Inflammatory macrophage (primary cell): ENCODE results near the gene CLEC4A.
"Not testable (repeated sequence)": the region's sequence is repeated elsewhere in the genome, so short reads cannot be mapped to it uniquely, and the experiment has no call there.

Experiments
- DNase-seq, 2 donors: peaks; one replicate each; pipeline ENCODE4 v3.0.0-alpha.2; 2020 to 2022
- total RNA-seq, 18 experiments: gene quantifications; one replicate each; lab custom pipeline; 2026; ENCODE audit warnings: mixed read lengths in 6 of 18, inconsistent platforms in 2 of 18; lab: John Stamatoyannopoulos, UW

The CLEC4A gene
- 0.62 to 8.5 (median 2.7) reads per million in 18 experiments for total RNA-seq

DNA sequence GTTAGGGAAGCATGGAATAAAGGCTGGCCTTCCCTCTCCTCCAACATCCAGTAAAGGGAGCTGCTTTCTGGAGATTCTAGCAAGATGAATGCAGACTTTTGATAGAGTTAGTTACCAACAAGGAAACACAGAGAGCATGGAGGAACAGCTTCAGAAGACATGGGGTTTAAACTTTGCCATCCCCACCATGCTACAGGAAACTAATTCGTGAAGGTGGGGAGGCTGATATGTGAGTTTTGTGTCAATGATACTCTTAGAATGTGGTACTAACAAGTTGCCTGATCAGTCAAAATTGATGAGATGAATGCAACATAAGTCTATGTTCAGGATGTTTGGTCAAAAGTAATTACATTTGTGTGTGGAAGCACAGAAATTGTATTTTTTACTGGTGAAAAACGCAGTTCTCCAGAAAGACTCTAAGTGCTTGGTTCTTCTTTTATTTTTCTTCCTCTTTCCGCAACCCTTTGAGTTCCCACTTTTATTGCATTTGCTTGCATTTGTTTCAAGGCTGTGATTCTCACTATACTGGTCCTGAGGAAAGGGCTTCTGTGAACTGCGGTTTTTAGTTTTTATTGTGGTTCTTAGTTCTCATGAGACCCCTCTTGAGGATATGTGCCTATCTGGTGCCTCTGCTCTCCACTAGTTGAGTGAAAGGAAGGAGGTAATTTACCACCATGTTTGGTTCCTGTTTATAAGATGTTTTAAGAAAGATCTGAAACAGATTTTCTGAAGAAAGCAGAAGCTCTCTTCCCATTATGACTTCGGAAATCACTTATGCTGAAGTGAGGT, at the start of gene CLEC4A:
TSS of gene CLEC4A (plus strand) at position 494 of the 789 bp plus-strand sequence. CDS start at position 756, 262 bp downstream.
- peak; percentile 44 to 80 for DNase-seq

DNA sequence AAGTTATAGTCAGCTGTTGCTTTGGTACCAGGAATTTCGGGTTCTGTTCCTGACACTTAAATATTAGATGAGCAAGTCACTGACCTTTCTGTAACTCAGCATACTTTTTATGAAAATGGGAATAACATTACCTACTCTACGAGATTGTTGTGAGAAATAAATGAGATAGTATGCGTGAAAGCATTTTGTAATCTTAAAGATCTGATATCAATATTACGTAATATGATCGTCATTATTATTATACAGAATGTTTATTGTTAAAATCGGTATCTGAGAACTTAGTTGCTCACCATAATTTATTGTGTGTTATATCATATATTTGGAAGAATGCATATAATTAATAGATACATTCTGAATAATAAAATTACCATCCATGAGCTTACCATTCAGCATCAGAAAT, 47.5 kb upstream of the CLEC4A start:
- no peak for DNase-seq

GRCh38 chr12:8076366-8076765, 47.1 kb upstream of the CLEC4A start:
- DNase-seq, result peak; percentile 67 to 88

DNA sequence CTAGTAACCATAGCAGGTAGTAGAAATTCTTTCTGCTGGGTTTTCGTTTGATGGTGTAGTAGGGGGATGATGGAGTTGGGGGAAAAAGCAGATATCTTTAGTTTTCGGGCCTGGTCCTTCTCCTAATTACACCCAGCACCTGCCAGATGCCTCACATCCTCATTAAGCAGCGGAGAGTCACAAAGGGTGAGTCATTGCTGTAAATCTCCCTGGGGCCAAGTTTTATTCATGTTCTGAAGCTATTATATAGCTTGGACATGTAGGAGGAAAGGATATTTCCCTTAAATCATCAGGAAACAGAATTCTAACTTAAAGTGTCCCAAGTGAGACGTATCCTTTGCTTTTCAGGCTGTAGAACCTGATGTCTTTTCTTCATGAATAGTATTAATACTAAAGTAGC, 46.2 kb upstream of the CLEC4A start:
- peak in 1 of 2 donors; percentile 37 for DNase-seq

DNA sequence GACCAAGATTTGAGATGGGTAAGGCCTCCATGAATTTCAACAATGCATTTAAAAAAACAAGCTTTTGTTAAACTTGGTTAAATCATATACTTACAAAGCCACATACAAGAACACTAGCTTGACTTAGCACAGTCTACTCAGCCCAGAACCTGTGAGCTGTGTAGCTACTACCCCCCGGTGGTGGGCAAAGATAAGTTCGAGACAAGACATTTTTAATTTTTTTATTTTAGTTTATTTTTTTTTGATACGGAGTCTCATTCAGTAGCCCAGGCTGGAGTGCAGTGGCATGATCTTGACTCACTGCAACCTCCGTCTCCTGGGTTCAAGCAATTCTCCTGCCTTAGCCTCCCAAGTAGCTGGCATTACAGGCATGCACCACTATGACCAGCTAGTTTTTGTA, 45.0 kb upstream of the CLEC4A start:
- peak; percentile 55 to 72 for DNase-seq

DNA sequence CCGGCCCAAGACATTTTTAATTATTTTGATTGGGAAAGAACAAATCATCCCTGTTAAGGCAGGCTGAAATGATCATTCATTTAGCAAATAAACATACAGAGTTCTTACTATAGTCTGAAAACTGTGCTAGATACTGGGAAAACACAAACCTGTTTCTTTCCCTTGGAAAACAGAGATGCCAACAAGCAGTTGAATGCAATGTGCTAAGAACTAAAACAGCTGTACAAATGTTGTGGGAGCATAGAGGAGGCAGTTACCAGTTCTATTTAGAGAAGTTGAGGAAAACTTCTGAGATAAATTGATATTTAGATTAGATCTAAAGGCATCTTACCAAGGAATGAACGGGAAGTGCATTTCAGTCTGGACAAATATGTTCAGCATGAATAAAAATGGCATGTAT, 44.5 kb upstream of the CLEC4A start:
- DNase-seq, result no peak

GRCh38 chr12:8080120-8080519, 43.3 kb upstream of the CLEC4A start:
- DNase-seq, result peak; percentile 58 to 78

DNA sequence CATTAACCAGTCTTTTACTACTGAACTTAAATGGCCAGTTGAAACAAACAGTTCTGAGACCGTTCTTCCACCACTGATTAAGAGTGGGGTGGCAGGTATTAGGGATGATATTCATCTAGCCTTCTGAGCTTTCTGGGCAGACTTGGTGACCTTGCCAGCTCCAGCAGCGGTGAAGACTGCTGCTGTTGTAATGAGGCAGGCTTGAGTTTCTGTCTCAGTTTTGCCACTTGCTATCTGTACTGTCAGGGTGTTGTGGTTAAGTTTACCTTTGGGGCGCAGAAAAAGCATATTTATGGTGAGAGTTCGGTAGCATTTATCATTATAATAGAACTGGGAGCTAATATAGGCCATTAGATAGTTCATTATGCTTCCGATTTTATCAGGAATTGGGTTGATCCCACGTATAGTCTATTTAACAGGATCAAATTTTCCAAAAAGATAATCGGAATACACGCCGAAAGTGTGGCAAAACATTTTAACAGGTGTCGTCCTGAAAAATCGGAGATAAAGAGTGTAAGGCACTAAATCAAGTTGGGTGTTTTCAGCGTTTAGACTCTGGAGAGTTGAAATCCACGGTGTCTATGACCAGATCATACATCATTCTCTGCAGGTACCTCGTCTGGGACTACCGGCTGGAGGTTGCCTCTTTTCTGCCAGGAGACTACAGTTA, 42.0 kb upstream of the CLEC4A start:
- DNase-seq, result peak; percentile 33 to 51

- no peak for DNase-seq
Observed at GRCh38 chr12:8082808-8083100, 40.7 kb upstream of the CLEC4A start.

GRCh38 chr12:8084351-8084750, 39.1 kb upstream of the CLEC4A start:
- DNase-seq, result not testable (repeated sequence)

GRCh38 chr12:8087666-8088065, 35.8 kb upstream of the CLEC4A start:
- no peak for DNase-seq

DNA sequence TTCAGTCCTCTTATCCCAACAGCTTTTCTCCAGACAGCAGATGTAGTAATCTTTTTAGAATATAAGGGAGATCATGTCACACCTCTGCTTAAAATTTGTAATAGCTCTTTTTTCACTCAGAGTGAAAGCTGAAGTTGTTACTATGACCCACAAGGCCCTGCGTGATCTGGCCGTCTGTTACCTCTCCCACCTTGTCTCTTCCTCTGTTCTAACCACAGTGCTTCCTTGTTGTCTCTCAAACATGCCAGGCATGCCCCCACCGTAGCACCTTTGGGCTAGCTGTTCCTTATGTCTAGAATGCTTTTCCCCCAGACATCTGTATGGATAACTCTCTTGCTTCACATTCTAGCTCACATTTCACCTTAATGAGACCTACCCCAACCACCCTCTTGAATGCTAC, 34.8 kb upstream of the CLEC4A start:
- no peak for DNase-seq

- DNase-seq, result not testable (repeated sequence)
Observed at GRCh38 chr12:8089277-8089676, 34.1 kb upstream of the CLEC4A start.

- peak; percentile 63 to 76 for DNase-seq
Observed at GRCh38 chr12:8089716-8090115, 33.7 kb upstream of the CLEC4A start.

DNA sequence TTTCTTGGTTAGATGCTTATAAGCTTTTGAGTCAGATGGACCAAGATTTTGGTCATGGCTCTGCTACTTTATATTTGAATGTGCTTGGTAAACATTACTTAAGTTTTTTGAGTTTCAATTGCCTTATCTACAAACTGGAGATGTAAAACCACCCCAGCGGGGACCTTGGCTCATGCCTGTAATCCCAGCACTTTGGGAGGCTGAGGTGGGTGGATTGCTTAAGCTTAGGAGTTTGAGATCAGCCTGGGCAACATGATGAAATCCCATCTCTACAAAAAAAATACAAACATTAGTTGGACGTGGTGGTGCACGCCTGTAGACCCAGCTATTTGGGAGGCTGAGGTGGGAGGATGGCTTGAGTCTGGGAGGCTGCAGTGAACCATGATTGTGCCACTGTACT, 30.1 kb upstream of the CLEC4A start:
- DNase-seq, result peak in 1 of 2 donors; percentile 59

GRCh38 chr12:8096281-8096915, 27.0 kb upstream of the CLEC4A start:
- peak; percentile 67 to 77 for DNase-seq

DNA sequence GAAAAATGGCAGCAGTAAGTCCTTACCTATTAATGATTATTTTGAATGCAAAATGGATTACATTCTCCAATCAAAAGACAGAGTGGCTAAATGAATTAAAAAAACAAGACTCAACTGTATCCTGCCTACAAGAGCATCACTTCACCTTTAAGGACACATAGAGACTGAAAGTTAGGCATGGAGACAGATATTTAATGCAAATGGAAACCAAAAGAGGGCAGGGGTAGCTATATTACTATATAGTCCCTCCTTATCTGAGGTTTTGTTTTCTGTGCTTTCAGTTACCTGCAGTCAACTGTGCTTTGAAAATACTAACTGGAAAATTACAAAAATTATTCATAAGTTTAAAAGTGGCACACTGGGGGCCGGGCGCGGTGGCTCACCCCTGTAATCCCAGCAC, 24.2 kb upstream of the CLEC4A start:
- no peak for DNase-seq

- DNase-seq, result peak; percentile 85 to 87
Observed at GRCh38 chr12:8108808-8109398, 14.5 kb upstream of the CLEC4A start.

DNA sequence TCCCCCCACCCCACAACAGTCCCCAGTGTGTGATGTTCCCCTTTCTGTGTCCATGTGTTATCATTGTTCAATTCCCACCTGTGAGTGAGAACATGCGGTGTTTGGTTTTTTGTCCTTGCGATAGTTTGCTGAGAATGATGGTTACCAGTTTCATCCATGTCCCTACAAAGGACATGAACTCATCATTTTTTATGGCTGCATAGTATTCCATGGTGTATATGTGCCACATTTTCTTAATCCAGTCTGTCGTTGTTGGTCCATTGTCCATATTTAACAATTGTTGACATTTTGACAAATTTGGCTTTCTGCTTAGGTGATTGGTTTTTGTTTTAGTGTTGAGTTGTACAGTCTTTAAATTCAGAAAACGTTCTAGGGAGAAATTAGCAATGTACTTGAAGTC, 10.3 kb upstream of the CLEC4A start:
- not testable (repeated sequence) for DNase-seq

DNA sequence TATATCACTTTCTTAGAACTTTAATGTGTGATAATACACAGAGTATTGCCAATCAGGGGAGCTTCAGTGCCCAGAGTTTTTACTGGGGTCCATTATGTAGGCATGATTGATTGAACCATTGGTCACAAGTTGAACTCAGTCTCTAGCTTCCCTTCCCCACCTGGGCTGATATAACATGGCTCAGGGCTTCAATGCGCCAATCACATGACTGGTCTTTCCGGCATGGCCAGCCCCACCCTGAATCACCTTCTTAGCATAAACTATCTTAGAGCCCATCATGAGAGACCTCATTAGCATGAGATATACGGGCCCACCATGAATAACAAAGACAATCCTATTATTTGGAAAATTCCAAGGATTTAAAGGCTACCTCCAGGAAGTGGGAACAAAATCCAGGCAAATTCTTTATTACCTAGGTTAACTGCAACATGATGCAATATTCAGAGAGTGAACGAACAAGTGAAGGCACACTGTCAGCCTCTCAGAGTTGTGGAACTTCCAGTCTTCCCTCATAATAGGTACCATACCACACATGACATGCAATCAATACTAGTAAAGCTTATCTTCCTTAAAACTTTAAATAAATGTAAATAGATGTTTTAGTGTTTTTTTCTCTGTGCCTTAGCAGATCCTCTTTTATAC, 3.2 kb upstream of the CLEC4A start:
- DNase-seq, result no peak

GRCh38 chr12:8127138-8127537, 3.7 kb downstream of the CLEC4A start:
- DNase-seq, result peak; percentile 59 to 79

DNA sequence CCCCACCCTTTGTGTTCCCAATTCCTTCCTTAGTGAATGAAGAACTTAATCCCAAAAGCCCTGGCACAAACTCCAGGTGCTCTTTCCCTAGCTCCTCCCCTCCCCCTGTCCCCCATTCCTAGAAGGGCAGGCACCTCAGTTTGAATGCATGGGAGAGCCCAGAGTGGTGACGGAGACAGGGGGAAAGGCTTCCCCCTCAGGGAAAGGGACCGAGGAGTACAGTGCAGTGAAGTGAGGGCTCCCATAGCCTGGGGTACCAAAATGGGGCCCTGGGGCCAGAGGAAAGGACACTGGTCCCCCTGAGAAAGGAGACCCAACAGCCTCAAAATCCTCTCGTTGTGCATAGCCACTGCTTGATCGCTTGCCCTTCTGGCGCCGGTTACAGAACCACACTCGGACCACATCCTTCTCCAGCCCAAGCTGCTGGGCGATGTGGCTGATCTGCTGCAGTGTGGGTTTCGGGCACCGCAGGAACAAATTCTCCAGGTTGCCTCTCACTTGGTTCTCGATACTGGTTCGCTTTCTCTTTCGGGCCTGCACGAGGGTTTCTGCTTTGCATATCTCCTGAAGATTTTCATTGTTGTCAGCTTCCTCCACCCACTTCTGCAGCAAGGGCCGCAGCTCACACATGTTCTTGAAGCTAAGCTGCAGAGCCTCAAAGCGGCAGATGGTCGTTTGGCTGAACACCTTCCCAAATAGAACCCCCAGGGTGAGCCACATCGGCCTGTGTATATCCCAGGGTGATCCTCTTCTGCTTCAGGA, 10.4 kb downstream of the CLEC4A start:
- not testable (repeated sequence) for DNase-seq
